DOHH2 (cell line): ENCODE data around the gene IGF2.

Experiments
- EZH2phosphoT487 ChIP-seq: fragments of 200-600 bp; sonication (generic); IDR thresholded peaks from 2 replicates; pipeline ENCODE4 v1.6.1; 2017; ENCODE audit warnings: borderline replicate concordance, mild to moderate bottlenecking, antibody characterized with exemption, low read length, moderate library complexity, mixed read lengths
- TF ChIP-seq, protein P1 (sequence below): fragments of 200-600 bp; sonication (generic); IDR thresholded peaks from one replicate; pipeline ENCODE4 v1.5.1; 2014; ENCODE audit warnings: antibody characterized with exemption, mild to moderate bottlenecking, low read depth, low read length; ENCODE audit not compliant: poor library complexity, severe bottlenecking

GRCh38 chr11:2186669-2187279 lies 47.6 kb upstream of the IGF2 start:
- TF ChIP-seq, protein P1, sequence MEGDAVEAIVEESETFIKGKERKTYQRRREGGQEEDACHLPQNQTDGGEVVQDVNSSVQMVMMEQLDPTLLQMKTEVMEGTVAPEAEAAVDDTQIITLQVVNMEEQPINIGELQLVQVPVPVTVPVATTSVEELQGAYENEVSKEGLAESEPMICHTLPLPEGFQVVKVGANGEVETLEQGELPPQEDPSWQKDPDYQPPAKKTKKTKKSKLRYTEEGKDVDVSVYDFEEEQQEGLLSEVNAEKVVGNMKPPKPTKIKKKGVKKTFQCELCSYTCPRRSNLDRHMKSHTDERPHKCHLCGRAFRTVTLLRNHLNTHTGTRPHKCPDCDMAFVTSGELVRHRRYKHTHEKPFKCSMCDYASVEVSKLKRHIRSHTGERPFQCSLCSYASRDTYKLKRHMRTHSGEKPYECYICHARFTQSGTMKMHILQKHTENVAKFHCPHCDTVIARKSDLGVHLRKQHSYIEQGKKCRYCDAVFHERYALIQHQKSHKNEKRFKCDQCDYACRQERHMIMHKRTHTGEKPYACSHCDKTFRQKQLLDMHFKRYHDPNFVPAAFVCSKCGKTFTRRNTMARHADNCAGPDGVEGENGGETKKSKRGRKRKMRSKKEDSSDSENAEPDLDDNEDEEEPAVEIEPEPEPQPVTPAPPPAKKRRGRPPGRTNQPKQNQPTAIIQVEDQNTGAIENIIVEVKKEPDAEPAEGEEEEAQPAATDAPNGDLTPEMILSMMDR, result peak; percentile 63
- no peak for TF ChIP-seq EZH2phosphoT487
